ENCODE data around the gene TGFBR1.

Gene TGFBR1

GRCh38 chr9:99181206-99181605 is 76.3 kb downstream of the TGFBR1 start:
- TF ChIP-seq, protein P1, sequence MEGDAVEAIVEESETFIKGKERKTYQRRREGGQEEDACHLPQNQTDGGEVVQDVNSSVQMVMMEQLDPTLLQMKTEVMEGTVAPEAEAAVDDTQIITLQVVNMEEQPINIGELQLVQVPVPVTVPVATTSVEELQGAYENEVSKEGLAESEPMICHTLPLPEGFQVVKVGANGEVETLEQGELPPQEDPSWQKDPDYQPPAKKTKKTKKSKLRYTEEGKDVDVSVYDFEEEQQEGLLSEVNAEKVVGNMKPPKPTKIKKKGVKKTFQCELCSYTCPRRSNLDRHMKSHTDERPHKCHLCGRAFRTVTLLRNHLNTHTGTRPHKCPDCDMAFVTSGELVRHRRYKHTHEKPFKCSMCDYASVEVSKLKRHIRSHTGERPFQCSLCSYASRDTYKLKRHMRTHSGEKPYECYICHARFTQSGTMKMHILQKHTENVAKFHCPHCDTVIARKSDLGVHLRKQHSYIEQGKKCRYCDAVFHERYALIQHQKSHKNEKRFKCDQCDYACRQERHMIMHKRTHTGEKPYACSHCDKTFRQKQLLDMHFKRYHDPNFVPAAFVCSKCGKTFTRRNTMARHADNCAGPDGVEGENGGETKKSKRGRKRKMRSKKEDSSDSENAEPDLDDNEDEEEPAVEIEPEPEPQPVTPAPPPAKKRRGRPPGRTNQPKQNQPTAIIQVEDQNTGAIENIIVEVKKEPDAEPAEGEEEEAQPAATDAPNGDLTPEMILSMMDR (conservative IDR thresholded peaks at IDR 0.05; ENCODE audit: low read depth, low read length): no peak
- no peak overlapping the region for H3K4me3 ChIP-seq (ENCODE audit: low read depth, low read length)
- DNase-seq (ENCODE audit: low read depth): peak; percentile 30

DNA sequence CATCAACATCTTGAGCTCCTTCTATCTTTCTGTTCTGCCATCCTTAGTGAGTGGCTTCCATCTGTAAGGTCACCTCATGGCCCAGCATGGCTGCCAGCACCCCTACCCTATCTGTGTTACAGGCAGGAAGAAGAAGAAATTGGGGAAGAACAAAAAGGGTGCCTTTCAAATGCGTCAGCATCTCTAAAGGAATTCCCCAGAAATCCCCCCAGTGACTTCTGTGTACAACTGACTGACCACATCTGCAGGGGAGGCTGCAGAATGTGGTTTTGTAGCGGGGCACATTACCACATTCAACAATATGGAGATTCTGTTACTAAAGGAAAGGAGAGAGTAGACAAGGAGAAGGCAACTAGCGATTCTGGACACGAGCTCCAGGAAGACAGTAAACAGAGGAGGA is 76.7 kb downstream of the TGFBR1 start:
- peak; percentile 85 for DNase-seq (ENCODE audit: low read depth)
- no peak overlapping the region for H3K4me3 ChIP-seq (ENCODE audit: low read depth, low read length)
- TF ChIP-seq, protein P1 (conservative IDR thresholded peaks at IDR 0.05; ENCODE audit: low read depth, low read length): no peak

DNA sequence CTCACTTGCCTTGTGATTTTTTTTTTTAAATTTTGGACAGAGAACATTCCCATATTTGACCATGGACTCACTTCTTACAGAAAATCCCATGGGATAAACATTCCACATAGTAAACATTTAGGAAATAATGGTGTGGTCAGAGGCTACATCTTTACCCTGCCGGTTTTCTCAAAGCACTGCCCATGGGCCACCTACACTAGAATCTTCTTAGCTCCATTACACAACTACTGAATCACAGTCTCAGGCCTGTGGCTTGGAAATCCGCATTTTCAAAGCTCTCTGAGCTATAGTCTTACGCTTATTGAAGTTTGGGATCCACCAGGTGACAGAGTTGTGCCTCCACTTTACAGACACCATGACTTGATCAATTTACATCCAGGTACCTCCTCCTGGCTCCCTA is 77.4 kb downstream of the TGFBR1 start:
- no peak overlapping the region for H3K4me3 ChIP-seq (ENCODE audit: low read depth, low read length)
- TF ChIP-seq, protein P1 (conservative IDR thresholded peaks at IDR 0.05; ENCODE audit: low read depth, low read length): no peak
- DNase-seq (ENCODE audit: low read depth): peak; percentile 10

GRCh38 chr9:99183616-99184015 is 78.7 kb downstream of the TGFBR1 start:
- TF ChIP-seq, protein P1 (conservative IDR thresholded peaks at IDR 0.05; ENCODE audit: low read depth, low read length): no peak
- no peak overlapping the region for H3K4me3 ChIP-seq (ENCODE audit: low read depth, low read length)

DNA sequence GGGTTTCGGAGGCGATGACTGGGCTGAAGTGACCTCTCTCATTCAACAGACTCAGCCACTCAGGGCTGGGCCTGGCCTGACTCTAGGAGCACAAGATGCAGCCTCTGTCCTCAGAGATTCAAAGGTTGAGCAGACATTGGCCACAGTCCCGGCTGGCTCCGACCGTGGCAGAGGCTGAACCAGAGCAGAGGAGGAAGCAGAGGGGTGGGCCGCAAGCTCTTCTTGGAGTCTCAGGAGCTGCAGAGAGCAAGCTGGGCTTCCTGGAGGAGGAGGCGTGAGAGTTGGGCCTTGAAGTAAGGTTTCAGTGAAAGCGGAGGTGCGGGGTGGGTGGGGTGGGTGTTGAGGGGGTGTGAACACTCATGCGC is 79.2 kb downstream of the TGFBR1 start:
- no peak overlapping the region for H3K4me3 ChIP-seq (ENCODE audit: low read depth, low read length)
- no peak for DNase-seq (ENCODE audit: low read depth)
- TF ChIP-seq, protein P1 (conservative IDR thresholded peaks at IDR 0.05; ENCODE audit: low read depth, low read length): no peak

More at GRCh38 chr9:99183616-99184015, 78.7 kb downstream of the TGFBR1 start:
- no peak for DNase-seq (ENCODE audit: low read depth)

DNA sequence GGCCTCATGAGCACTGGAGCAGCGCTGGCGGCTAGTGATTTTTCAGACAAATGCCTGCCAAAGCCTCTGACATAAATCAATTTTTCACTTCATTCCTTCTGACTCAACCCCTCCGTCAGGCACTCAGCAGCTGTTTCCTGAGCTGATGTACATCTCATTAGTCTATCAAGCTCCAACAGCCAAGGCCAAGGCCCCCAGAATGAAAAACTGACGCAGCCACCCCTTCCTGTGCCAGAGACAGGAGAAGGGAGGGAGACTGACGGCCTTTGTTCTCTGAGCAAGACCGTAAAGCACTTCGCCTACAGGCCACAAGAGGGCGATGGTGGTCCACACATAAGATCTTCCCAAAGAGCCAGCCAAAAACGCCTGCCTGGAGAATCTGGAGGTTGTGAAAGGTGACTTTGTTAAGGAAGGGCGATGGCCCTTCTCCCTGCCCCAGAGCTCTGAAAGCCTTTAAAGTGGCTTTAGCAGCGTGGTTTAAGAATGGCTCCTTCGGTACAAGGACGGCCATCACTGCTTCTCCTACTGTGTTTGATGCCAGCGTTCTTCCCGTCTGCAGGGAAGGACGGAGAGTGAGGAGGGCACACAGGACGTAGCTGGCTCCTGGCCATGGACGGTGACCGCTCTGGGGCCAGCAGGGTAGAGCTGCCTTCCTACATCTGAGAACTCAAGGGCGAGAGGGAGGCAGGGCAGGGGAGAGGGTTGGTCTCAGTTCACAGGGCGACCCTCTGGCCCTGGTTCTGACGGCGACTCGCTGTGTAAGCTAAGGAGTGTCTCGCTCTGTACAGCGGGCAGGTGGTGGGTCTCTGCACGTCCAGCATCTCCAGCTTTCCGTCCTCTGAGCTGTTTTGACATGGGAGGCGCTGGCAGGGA is 79.8 kb downstream of the TGFBR1 start:
- H3K4me3 ChIP-seq (ENCODE audit: low read depth, low read length): peak overlapping the region; percentile 19
- TF ChIP-seq, protein P1 (conservative IDR thresholded peaks at IDR 0.05; ENCODE audit: low read depth, low read length): peak; percentile 99
- peak; percentile 94 for DNase-seq (ENCODE audit: low read depth)

DNA sequence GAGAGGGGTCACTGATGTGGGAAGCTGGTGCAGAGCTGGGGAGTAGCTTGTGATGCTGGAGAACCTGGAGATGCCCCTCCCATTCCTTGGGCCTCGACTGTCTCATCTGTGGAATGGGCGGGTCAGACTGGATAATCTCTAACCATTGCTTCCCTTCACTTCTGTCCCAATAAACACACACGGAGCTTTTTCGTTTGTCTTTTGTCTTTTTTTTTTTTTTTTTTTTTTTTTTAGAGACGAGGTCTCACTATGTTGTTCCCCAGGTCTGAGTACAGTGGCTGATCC is 80.4 kb downstream of the TGFBR1 start:
- H3K4me3 ChIP-seq (ENCODE audit: low read depth, low read length): no peak overlapping the region
- DNase-seq (ENCODE audit: low read depth): no peak
- TF ChIP-seq, protein P1 (conservative IDR thresholded peaks at IDR 0.05; ENCODE audit: low read depth, low read length): no peak
